Ishikawa (cell line): ENCODE results near the gene EGLN3.

ENCODE experiments used
- CEBPB ChIP-seq: IDR thresholded peaks from 2 replicates; pipeline ENCODE4 v1.6.1; 2012
- CREB1 ChIP-seq: IDR thresholded peaks from 2 replicates; pipeline ENCODE4 v1.6.1; 2012; ENCODE audit warnings: low read depth
- EGR1 ChIP-seq: IDR thresholded peaks from 2 replicates; pipeline ENCODE4 v1.6.1; 2012
- EP300 ChIP-seq: IDR thresholded peaks from 2 replicates; pipeline ENCODE4 v1.6.1; 2012; ENCODE audit warnings: borderline replicate concordance
- FOXM1 ChIP-seq: IDR thresholded peaks from 2 replicates; pipeline ENCODE4 v1.6.1; 2012; ENCODE audit warnings: low read depth, borderline replicate concordance
- NFIC ChIP-seq: IDR thresholded peaks from 2 replicates; pipeline ENCODE4 v1.6.1; 2012
- RAD21 ChIP-seq: IDR thresholded peaks from 2 replicates; pipeline ENCODE4 v1.6.1; 2012; ENCODE audit warnings: low read depth
- TAF1 ChIP-seq: IDR thresholded peaks from 2 replicates; pipeline ENCODE4 v1.6.1; 2012; ENCODE audit warnings: low read depth, mild to moderate bottlenecking
- TCF12 ChIP-seq: IDR thresholded peaks from 2 replicates; pipeline ENCODE4 v1.6.1; 2012; ENCODE audit warnings: low read depth
- TEAD4 ChIP-seq: IDR thresholded peaks from 2 replicates; pipeline ENCODE4 v1.6.1; 2012
- YY1 ChIP-seq: IDR thresholded peaks from 2 replicates; pipeline ENCODE4 v1.6.1; 2012; ENCODE audit warnings: low read depth
- ZBTB7A ChIP-seq: IDR thresholded peaks from 2 replicates; pipeline ENCODE4 v1.6.1; 2012; ENCODE audit warnings: low read depth
- TF ChIP-seq, protein P1 (sequence below): IDR thresholded peaks from 2 replicates; pipeline ENCODE4 v1.6.1; 2012
- TF ChIP-seq, protein P2 (sequence below): IDR thresholded peaks from 2 replicates; pipeline ENCODE4 v1.6.1; 2012; ENCODE audit warnings: low read depth, mild to moderate bottlenecking
- TF ChIP-seq, protein P3 (sequence below): IDR thresholded peaks from 2 replicates; pipeline ENCODE4 v1.6.1; 2012

EGLN3 gene

DNA sequence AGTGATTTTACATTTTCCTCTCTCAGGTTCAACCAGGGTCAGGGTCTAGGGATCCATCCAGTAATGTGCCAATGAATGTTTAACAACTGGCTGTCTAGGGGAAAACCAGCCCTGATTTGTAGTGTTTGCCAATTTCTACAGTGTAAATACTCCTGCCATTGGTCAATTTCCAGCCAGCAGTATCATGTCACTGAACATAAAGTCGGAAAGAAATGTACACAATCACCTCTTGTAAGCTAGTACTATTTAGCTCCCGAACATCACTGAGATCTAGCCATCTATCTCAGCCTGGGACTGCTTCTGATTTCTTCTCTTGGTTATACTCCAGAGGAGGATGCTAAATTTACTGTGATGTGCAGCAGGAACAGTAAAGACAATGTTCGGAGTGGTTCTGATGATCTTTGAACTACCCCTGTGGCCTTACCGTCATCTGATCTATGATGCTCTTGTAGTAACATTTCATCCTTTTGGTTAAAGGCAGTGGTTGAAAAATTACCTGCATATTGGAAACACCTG, 36.7 kb upstream of the EGLN3 start:
- TF ChIP-seq RAD21: no peak

DNA sequence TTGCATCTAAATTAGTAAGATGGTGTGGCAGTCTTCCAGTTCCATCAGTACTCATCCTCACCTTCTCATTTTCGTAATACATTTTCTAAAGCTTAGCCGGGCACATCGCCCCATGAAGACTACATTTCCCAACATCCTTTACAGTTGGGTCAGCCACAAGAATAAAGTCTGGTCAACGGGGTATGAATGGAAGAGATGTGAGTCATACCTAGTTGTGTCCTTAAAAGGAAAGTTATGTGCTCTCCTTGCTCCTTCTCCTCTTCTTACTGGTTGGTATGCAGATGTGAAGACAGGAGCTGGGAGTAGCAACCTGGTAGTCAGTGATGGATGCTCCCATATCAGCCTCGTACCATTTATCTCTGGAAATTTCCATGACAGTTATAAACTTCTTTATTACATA, 35.9 kb upstream of the EGLN3 start:
- TF ChIP-seq TEAD4: peak; percentile 71
- no peak for TF ChIP-seq TCF12

DNA sequence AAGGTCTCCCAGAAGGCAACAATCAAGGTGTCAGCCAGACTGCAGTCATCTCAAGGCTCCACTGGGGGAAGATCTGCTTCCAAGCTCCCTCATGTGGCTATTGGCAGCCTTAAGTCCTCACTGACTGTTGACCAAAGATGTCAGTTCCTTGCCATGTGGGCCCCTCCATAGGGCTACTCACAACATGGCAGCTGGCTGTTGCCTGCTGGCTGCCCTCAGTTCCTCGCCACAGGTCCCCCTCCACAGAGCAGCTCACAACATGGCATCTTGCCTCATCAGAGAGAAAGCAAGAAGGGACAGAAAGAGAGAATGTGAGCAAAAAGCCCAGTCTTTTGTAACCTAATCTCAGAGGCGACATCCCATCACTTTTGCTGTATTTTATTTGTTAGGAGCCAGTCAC, 34.4 kb upstream of the EGLN3 start:
- TF ChIP-seq TAF1: no peak
- no peak for TF ChIP-seq TEAD4
- TF ChIP-seq CREB1: no peak
- no peak for TF ChIP-seq ZBTB7A
- TF ChIP-seq CEBPB: no peak
- TF ChIP-seq RAD21: no peak
- TF ChIP-seq EGR1: no peak
- TF ChIP-seq, protein P1, sequence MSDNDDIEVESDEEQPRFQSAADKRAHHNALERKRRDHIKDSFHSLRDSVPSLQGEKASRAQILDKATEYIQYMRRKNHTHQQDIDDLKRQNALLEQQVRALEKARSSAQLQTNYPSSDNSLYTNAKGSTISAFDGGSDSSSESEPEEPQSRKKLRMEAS: no peak
- TF ChIP-seq, protein P2, sequence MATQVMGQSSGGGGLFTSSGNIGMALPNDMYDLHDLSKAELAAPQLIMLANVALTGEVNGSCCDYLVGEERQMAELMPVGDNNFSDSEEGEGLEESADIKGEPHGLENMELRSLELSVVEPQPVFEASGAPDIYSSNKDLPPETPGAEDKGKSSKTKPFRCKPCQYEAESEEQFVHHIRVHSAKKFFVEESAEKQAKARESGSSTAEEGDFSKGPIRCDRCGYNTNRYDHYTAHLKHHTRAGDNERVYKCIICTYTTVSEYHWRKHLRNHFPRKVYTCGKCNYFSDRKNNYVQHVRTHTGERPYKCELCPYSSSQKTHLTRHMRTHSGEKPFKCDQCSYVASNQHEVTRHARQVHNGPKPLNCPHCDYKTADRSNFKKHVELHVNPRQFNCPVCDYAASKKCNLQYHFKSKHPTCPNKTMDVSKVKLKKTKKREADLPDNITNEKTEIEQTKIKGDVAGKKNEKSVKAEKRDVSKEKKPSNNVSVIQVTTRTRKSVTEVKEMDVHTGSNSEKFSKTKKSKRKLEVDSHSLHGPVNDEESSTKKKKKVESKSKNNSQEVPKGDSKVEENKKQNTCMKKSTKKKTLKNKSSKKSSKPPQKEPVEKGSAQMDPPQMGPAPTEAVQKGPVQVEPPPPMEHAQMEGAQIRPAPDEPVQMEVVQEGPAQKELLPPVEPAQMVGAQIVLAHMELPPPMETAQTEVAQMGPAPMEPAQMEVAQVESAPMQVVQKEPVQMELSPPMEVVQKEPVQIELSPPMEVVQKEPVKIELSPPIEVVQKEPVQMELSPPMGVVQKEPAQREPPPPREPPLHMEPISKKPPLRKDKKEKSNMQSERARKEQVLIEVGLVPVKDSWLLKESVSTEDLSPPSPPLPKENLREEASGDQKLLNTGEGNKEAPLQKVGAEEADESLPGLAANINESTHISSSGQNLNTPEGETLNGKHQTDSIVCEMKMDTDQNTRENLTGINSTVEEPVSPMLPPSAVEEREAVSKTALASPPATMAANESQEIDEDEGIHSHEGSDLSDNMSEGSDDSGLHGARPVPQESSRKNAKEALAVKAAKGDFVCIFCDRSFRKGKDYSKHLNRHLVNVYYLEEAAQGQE: no peak
- no peak for TF ChIP-seq FOXM1

DNA sequence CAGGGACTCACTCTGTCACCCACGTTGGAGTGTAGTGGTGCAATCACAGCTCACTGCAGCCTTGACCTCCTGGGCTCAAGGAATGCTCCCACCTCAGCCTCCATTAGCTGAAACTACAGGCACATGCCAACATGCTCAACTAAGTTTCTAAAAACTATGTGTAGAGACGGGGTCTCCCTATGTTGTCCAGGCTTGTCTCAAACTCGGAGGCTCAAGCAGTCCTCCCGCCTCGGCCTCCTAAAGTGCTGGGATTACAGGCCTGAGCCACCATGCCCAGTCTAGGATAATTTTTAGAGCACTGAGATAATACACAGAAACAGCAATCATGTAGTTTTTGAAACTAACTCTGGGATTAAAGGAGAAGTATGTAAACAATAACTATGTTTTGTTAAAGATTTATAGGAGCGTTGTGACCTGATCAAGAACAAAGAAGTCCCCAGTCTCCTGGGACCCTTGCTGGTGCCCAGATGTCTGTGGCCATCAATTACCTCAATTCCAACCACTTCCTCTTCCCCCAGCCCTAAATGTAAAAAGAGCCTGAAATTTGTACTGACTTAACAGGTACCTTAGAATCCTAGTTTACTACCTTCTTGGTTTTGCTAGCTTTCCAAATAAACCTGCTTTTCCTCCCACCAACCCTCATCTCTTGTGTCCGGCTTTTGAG, 28.9 kb upstream of the EGLN3 start:
- no peak for TF ChIP-seq CREB1
- TF ChIP-seq TAF1: no peak
- TF ChIP-seq, protein P3, sequence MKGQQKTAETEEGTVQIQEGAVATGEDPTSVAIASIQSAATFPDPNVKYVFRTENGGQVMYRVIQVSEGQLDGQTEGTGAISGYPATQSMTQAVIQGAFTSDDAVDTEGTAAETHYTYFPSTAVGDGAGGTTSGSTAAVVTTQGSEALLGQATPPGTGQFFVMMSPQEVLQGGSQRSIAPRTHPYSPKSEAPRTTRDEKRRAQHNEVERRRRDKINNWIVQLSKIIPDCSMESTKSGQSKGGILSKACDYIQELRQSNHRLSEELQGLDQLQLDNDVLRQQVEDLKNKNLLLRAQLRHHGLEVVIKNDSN: no peak
- no peak for TF ChIP-seq FOXM1
- TF ChIP-seq, protein P2: no peak
- no peak for TF ChIP-seq EGR1
- TF ChIP-seq, protein P1: no peak
- no peak for TF ChIP-seq YY1
- no peak for TF ChIP-seq CEBPB
- TF ChIP-seq TEAD4: no peak
- TF ChIP-seq EP300: no peak
- no peak for TF ChIP-seq NFIC
- TF ChIP-seq ZBTB7A: no peak
- TF ChIP-seq TCF12: no peak

DNA sequence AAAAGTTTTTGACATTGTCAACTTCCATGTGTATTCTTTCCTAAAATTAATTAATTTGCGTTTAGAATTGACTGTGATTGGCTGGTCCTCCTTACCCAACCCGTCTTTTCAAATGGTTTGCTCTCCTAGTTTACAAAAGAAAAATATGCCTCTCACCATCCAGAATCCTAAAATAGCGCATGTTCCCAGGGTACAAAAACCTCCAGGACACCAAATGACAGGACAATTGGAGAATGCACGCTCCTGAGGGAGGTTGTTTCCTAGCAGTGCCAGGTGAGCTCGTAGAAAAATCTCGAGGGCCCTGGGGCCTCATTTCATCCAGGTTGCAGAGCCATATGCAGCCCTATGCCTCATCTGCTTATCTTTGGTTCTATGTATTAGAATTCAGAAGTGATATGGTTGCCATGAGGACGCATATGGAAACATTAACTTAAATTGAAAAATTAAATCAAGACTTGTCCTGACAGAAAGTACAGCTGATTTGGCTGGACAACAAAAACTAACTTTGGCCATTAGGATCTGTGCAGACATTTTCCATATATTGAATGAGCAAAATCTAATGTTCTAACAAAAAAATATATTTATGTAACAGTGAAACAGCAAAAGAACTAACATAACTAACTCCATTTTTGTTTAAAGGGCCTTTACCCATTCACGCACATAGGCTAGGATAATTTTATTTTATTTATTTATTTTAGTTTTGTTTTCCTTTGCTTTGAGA, 28.2 kb upstream of the EGLN3 start:
- TF ChIP-seq YY1 (no peak), FOXM1 (no peak), RAD21 (no peak), TAF1 (no peak), CEBPB (no peak), EP300 (no peak), ZBTB7A (no peak), TEAD4 (no peak), CREB1 (no peak), EGR1 (no peak)
- TF ChIP-seq, protein P3: no peak
- TF ChIP-seq, protein P1: no peak

DNA sequence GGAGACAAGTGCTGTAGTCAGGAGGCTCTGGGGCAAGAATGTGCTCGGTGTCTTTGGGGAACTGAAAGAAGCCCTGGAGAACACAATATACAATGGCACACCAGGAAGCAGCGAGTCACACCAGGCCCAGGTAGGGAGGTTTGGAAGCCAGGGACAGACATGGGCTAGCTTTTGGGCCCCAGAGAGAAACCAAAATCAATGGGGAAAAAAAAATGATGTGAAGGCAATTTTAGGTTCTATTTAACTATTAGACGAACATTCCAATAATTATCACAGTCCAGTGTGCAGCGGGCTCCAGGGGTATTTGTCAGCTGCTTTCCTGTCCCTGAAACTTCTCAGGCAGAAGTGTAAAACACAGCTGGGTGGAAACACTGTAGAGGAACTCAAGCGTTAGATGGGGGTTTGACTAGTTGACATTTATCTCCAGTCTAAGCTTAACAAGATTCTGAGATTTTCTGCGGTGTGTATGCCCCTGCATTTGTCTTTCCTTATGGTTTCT, 21.8 kb upstream of the EGLN3 start:
- TF ChIP-seq, protein P2: no peak
- TF ChIP-seq CREB1 (no peak), NFIC (no peak), TEAD4 (no peak), CEBPB (no peak), FOXM1 (no peak)
- TF ChIP-seq, protein P3: no peak
